Stimulated activated CD4-positive, alpha-beta T cell treated with anti-CD3 and anti-CD28 coated beads, Interleukin-15, amount 100 ng/mL, for 24 hours (primary cell): Measurements from ENCODE around the gene PTER.

Source experiments
- DNase-seq: peaks from one replicate; pipeline ENCODE4 v3.0.0-alpha.2; 2020

Gene PTER

DNA sequence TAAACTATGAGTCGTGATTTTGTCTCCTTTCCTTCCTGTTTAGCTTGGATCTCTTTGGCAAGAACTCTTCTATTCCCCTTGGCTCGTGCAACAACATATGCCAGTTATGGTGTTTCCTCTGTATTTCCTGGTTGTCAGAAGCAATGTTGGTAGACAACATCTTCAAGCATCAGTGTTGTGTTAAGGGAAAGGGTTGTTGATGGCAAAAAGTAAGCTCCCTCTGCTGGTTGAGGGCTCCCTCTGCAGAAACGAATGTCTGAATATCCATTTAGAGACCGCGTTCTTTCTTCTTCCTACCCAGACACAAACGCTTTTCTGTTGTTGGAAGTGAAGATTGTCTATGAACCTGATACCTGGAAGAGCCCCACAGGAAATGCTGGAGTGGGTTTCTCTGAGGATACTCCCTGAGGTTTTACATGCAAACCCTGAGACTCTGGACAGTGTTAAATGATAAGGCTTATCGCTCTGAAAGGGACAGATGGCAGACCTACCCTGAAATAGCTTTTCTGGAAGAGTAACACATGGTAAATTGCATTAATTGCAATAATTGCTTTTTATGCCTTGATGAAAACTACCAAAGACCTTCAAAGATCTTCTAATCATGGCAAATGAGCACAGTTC is 108.4 kb downstream of the PTER start:
- peak; percentile 6 for DNase-seq

- no peak for DNase-seq
Observed at GRCh38 chr10:16547973-16548372, 111.2 kb downstream of the PTER start.

DNA sequence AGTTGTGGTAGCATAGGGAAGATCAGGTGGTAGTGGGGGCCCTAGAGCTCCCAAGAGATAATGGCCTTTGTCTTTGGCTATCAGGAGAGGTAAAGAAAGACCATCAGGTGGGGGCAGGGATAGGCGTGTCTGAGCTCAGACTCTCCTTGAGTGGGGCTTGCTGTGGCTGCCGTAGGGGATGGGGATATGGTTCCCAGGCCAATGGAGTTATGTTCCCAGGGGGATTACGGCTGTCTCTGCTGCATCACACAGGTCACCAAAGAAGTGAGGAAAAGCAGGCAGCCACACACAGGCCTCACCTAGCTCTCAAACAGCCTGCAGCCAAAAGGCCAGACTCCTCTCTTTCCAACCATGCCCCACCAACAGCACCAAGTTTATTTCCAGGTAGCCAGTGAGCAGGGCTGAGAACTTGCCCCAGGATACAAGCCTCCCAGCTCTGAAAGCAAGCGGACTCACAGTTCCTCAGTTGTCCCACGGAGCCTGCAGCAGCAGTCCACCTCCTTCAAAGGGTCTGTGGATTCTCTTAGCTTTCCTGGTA is 122.5 kb downstream of the PTER start:
- no peak for DNase-seq

GRCh38 chr10:16562891-16563290 is 126.1 kb downstream of the PTER start:
- DNase-seq, result no peak
